ENCODE measurements around the gene PAM16. TPM values are rescaled to one million over a fixed set of nuclear protein-coding genes. Genes with fewer than 3 reads are reported as not detected.
"Not testable (repeated sequence)": the region's sequence is repeated elsewhere in the genome, so short reads cannot be mapped to it uniquely, and the experiment has no call there.

Gene PAM16
- 10 to 100 TPM; 29.4 to 42.7 (median 39.0) TPM for total RNA-seq
- 12.7 TPM for total RNA-seq (2013)

- under 1% methylated on average over 81 of the region's 81 CpGs for WGBS (ENCODE audit: insufficient coverage)
- Mint-ChIP-seq H3K27ac (peak within 1 kb of the TSS; percentile 86 to 89), H3K9me3 (no peaks in the 10 kb centered on the region), H3K36me3 (no peaks in the 10 kb centered on the region), H3K27me3 (ENCODE audit: low read depth in 2 of 2) (no peaks in the 10 kb centered on the region), H3K4me3 (peak within 1 kb of the TSS; percentile 95), H3K4me1 (peaks cover 10 to 23% of the 10 kb centered on the region in 2 donors)
- peaks cover 8% of the 10 kb centered on the region for H3K36me3 ChIP-seq (ENCODE audit: control insufficient read depth, insufficient read depth, low read length)
- TF ChIP-seq CTCF (IDR thresholded peaks at IDR 0.05): peak; percentile 11
- peak within 1 kb of the TSS; percentile 92 for H3K4me3 ChIP-seq (ENCODE audit: low read length)
- ATAC-seq (peak; percentile 90 to 96 (median 92)), DNase-seq (peak; percentile 98)
- intact Hi-C loops (cut with micrococcal nuclease): no loop called here
- no peaks in the 10 kb centered on the region for H3K27me3 ChIP-seq (ENCODE audit: control insufficient read depth, insufficient read depth, low read length)
- peak within 1 kb of the TSS; percentile 75 for H3K27ac ChIP-seq (ENCODE audit: low read length)
- peaks cover 24% of the 10 kb centered on the region for H3K4me1 ChIP-seq (ENCODE audit: control insufficient read depth, insufficient read depth, low read length)
- H3K9me3 ChIP-seq (ENCODE audit: control insufficient read depth, insufficient read depth, low read length): no peaks in the 10 kb centered on the region
Observed at GRCh38 chr16:4350787-4351659, at the start of gene PAM16. Gene PAM16 (minus strand): TSS chr16:4351321. CDS start chr16:4351234, 87 bp downstream.

GRCh38 chr16:4399001-4399730, 48.0 kb upstream of the PAM16 start:
- no peaks in the 10 kb centered on the region for H3K9me3 Mint-ChIP-seq
- no peaks in the 10 kb centered on the region for H3K36me3 Mint-ChIP-seq
- no peak overlapping the region for H3K4me3 Mint-ChIP-seq
- H3K27me3 Mint-ChIP-seq (ENCODE audit: low read depth in 2 of 2): no peaks in the 10 kb centered on the region
- H3K4me3 ChIP-seq (ENCODE audit: low read length): no peak overlapping the region
- H3K27me3 ChIP-seq (ENCODE audit: control insufficient read depth, insufficient read depth, low read length): no peaks in the 10 kb centered on the region
- WGBS (ENCODE audit: insufficient coverage): 92% methylated on average over 7 of the region's 9 CpGs
- ATAC-seq (no peak), DNase-seq (no peak)
- TF ChIP-seq CTCF (IDR thresholded peaks at IDR 0.05): no peak
- H3K9me3 ChIP-seq (ENCODE audit: control insufficient read depth, insufficient read depth, low read length): no peaks in the 10 kb centered on the region
- H3K27ac Mint-ChIP-seq: peak overlapping the region; percentile 37 to 72
- H3K4me1 ChIP-seq (ENCODE audit: control insufficient read depth, insufficient read depth, low read length): peaks cover 8% of the 10 kb centered on the region
- peaks cover 58% of the 10 kb centered on the region for H3K36me3 ChIP-seq (ENCODE audit: control insufficient read depth, insufficient read depth, low read length)
- no peak overlapping the region for H3K27ac ChIP-seq (ENCODE audit: low read length)
- peaks cover 17 to 29% of the 10 kb centered on the region in 2 donors for H3K4me1 Mint-ChIP-seq
- intact Hi-C loops (cut with micrococcal nuclease): no loop called here

- peak in 1 of 3 donors; percentile 4 for ATAC-seq
- no peaks in the 10 kb centered on the region for H3K9me3 Mint-ChIP-seq
- H3K27me3 ChIP-seq (ENCODE audit: control insufficient read depth, insufficient read depth, low read length): no peaks in the 10 kb centered on the region
- no peaks in the 10 kb centered on the region for H3K9me3 ChIP-seq (ENCODE audit: control insufficient read depth, insufficient read depth, low read length)
- 84% methylated on average over 9 of the region's 9 CpGs for WGBS (ENCODE audit: insufficient coverage)
- peak overlapping the region; percentile 25 to 40 for H3K27ac Mint-ChIP-seq
- no peak overlapping the region for H3K4me3 ChIP-seq (ENCODE audit: low read length)
- H3K4me3 Mint-ChIP-seq: peak overlapping the region; percentile 1
- H3K27me3 Mint-ChIP-seq (ENCODE audit: low read depth in 2 of 2): no peaks in the 10 kb centered on the region
- DNase-seq: no peak
- intact Hi-C loops (cut with micrococcal nuclease): no loop called here
- no peak overlapping the region for H3K27ac ChIP-seq (ENCODE audit: low read length)
- peaks cover 14 to 17% of the 10 kb centered on the region in 2 donors for H3K4me1 Mint-ChIP-seq
- H3K4me1 ChIP-seq (ENCODE audit: control insufficient read depth, insufficient read depth, low read length): no peaks in the 10 kb centered on the region
- TF ChIP-seq CTCF (IDR thresholded peaks at IDR 0.05): no peak
- H3K36me3 Mint-ChIP-seq: no peaks in the 10 kb centered on the region
- H3K36me3 ChIP-seq (ENCODE audit: control insufficient read depth, insufficient read depth, low read length): peaks cover 58% of the 10 kb centered on the region
Observed at GRCh38 chr16:4395055-4395726, 44.1 kb upstream of the PAM16 start.

- H3K4me3 ChIP-seq (ENCODE audit: low read length); H3K27me3 ChIP-seq (ENCODE audit: control insufficient read depth, insufficient read depth, low read length); H3K9me3 ChIP-seq (ENCODE audit: control insufficient read depth, insufficient read depth, low read length); H3K4me1 ChIP-seq (ENCODE audit: control insufficient read depth, insufficient read depth, low read length); H3K4me3 Mint-ChIP-seq; ATAC-seq; H3K36me3 Mint-ChIP-seq; DNase-seq; H3K27me3 Mint-ChIP-seq (ENCODE audit: low read depth in 2 of 2); H3K4me1 Mint-ChIP-seq; intact Hi-C loops (cut with micrococcal nuclease); H3K27ac ChIP-seq (ENCODE audit: low read length); H3K9me3 Mint-ChIP-seq: not testable (repeated sequence)
- 95% methylated on average over 14 of the region's 15 CpGs for WGBS (ENCODE audit: insufficient coverage)
- H3K27ac Mint-ChIP-seq: peak overlapping the region in 1 of 2 donors; percentile 57
- H3K36me3 ChIP-seq (ENCODE audit: control insufficient read depth, insufficient read depth, low read length): peaks cover 63% of the 10 kb centered on the region
Observed at GRCh38 chr16:4393850-4394249, 42.7 kb upstream of the PAM16 start.
